ENCODE data around the gene FEZF2.

DNA sequence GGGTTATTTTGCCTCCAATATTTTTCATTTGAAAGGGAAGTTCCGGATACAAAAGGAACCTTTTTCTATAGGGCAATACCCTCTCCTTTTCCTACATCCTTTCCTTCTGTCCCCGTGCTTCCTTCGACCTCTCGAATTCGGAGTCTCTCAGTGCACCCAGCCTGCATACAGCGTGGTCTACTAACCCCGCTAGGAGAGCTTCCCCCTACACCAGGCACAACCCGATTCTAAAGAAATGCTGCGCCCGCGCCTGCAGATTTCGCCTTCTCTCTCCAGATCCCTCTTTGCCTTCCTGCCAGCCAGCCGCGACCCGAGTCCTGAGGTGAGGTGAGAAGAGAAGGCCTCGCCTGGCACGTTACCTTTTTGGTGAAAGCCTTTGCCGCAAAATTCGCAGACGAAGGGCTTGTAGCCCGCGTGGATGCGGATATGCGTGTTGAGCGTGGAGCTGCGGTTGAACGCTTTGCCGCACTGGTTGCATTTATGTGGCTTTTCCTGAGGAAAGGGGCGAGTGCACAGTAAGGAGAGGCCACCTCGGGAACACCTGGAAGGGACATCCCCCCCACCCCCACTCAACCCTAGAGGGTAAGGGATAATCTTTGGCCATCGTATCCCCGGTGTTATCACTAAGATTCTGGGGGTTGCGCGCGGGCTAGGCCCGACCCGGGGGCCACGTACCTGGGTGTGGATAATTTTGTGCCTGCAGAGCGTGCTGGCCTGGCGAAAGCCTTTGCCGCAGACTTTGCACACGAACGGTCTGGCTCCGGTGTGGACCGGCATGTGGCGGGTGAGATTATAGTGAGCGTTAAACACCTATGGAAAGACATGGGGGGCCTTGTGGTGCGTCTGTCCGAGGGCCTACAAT is 2.3 kb downstream of the FEZF2 start:
- TF ChIP-seq, protein P1, sequence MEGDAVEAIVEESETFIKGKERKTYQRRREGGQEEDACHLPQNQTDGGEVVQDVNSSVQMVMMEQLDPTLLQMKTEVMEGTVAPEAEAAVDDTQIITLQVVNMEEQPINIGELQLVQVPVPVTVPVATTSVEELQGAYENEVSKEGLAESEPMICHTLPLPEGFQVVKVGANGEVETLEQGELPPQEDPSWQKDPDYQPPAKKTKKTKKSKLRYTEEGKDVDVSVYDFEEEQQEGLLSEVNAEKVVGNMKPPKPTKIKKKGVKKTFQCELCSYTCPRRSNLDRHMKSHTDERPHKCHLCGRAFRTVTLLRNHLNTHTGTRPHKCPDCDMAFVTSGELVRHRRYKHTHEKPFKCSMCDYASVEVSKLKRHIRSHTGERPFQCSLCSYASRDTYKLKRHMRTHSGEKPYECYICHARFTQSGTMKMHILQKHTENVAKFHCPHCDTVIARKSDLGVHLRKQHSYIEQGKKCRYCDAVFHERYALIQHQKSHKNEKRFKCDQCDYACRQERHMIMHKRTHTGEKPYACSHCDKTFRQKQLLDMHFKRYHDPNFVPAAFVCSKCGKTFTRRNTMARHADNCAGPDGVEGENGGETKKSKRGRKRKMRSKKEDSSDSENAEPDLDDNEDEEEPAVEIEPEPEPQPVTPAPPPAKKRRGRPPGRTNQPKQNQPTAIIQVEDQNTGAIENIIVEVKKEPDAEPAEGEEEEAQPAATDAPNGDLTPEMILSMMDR (conservative IDR thresholded peaks at IDR 0.05; ENCODE audit: low read depth, low read length): no peak
- no peak for TF ChIP-seq EZH2 (IDR thresholded peaks at IDR 0.05; ENCODE audit: borderline replicate concordance, low read depth, low read length, poor library complexity, severe bottlenecking)
